Large intestine (tissue), 1 donor: ENCODE data around the gene RTKN2. TPM values are rescaled to one million over a fixed set of nuclear protein-coding genes. Genes with fewer than 3 reads are reported as not detected.

ENCODE experiments used
- polyA plus RNA-seq: library from polyadenylated mRNA; unstranded; fragments of 120-200 nt; gene quantifications from one replicate; pipeline ENCODE4 v1.2.1, GENCODE V29; 2013

RTKN2 gene
- polyA plus RNA-seq, 1 donor, result 5.7 TPM

Other genes starting within 250 kb of the RTKN2 start
- 0.48 TPM for gene ZNF365, start 105.5 kb upstream of the RTKN2 start, polyA plus RNA-seq